Breast epithelium (tissue), 4 donors: Measurements from ENCODE around the gene ATP2A1. TPM values are rescaled to one million over a fixed set of nuclear protein-coding genes. Genes with fewer than 3 reads are reported as not detected.

ENCODE experiments used
- DNase-seq, 2 donors: peaks; one replicate each; pipeline ENCODE4 v3.0.0-alpha.2; 2019; ENCODE audit warnings: low spot score in 2 of 2
- H3K27ac ChIP-seq, 2 donors: fragments of 200-600 bp; sonication (generic) in 1 of 2; one replicate each; pipeline ENCODE4 v1.5.1; 2016 to 2019; ENCODE audit warnings: mild to moderate bottlenecking in 1 of 2
- H3K27me3 ChIP-seq, 2 donors: fragments of 200-600 bp; sonication (generic) in 1 of 2; one replicate each; pipeline versions ENCODE4 v1.5.1 to v1.6.0; 2017 to 2019; ENCODE audit warnings: control low read depth in 1 of 2, mild to moderate bottlenecking in 1 of 2
- H3K36me3 ChIP-seq: fragments of 200-600 bp; one replicate; pipeline ENCODE4 v1.5.1; 2019
- H3K4me1 ChIP-seq, 2 donors: fragments of 200-600 bp; sonication (generic); one replicate each; pipeline ENCODE4 v1.5.1; 2016 to 2019; ENCODE audit warnings: control low read depth in 1 of 2
- H3K4me3 ChIP-seq, 3 donors: fragments of 200-600 bp; sonication (generic); 1 replicate in 2 of 3; 2 replicates in 1 of 3; pipeline ENCODE4 v1.5.1; 2016 to 2019; ENCODE audit warnings: mild to moderate bottlenecking in 3 of 3, moderate library complexity in 2 of 3
- H3K9me3 ChIP-seq, 2 donors: fragments of 200-600 bp; sonication (generic) in 1 of 2; one replicate each; pipeline ENCODE4 v1.5.1; 2016 to 2019; ENCODE audit warnings: control low read depth in 1 of 2
- POLR2A ChIP-seq: fragments of 450-650 bp; IDR thresholded peaks from one replicate; pipeline ENCODE4 v1.6.1; 2016; ENCODE audit warnings: antibody characterized with exemption, mild to moderate bottlenecking, moderate library complexity
- POLR2AphosphoS5 ChIP-seq, 3 donors: sonication (generic); formaldehyde crosslinking; IDR thresholded peaks; one replicate each; pipeline ENCODE4 v1.6.1; 2017; ENCODE audit warnings: antibody characterized with exemption in 3 of 3
- intact Hi-C: fragments of 100-400 bp; cut with DNase I; formaldehyde crosslinking; loops from one replicate; pipeline ENCODE4 v1.15.1; 2023; ENCODE audit warnings: low total_unique reads
- total RNA-seq, 3 donors: library from RNA; depleted of rRNA; stranded (reverse); fragments of >200 nt; gene quantifications; one replicate each; pipeline ENCODE4 v1.1.0, GENCODE V29; 2016
- TF ChIP-seq, protein P1 (sequence below), 3 donors: fragments of 450-650 bp; IDR thresholded peaks; one replicate each; pipeline ENCODE4 v1.5.1; 2016 to 2017; ENCODE audit warnings: antibody characterized with exemption in 3 of 3, mild to moderate bottlenecking in 3 of 3, moderate library complexity in 3 of 3

ATP2A1 gene
- total RNA-seq, 3 donors from 2014 or later, result 0.15 to 0.48 (median 0.33) TPM

DNA sequence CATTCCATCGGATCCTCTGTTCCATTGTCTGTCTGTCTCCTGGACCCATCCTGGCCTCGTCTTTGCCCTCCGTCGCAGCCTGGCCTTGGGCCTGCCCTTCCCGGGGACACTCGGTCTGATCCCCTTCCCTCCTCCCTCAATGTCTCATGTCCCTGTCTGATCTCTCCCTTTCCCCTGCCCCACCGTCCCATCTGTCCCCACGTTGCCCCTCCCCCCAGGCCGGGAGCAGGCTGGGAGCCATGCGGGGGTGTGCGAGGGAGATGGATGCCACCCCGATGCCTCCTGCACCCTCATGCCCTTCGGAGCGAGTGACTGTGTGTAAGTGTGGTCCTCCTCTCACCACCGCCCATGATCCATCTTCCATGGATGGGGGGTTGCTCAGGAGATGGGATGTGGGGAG is 5.3 kb upstream of the ATP2A1 start:
- intact Hi-C loops, result no loop called here
- TF ChIP-seq, protein P1, sequence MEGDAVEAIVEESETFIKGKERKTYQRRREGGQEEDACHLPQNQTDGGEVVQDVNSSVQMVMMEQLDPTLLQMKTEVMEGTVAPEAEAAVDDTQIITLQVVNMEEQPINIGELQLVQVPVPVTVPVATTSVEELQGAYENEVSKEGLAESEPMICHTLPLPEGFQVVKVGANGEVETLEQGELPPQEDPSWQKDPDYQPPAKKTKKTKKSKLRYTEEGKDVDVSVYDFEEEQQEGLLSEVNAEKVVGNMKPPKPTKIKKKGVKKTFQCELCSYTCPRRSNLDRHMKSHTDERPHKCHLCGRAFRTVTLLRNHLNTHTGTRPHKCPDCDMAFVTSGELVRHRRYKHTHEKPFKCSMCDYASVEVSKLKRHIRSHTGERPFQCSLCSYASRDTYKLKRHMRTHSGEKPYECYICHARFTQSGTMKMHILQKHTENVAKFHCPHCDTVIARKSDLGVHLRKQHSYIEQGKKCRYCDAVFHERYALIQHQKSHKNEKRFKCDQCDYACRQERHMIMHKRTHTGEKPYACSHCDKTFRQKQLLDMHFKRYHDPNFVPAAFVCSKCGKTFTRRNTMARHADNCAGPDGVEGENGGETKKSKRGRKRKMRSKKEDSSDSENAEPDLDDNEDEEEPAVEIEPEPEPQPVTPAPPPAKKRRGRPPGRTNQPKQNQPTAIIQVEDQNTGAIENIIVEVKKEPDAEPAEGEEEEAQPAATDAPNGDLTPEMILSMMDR (IDR thresholded peaks at IDR 0.05), result no peak
- TF ChIP-seq POLR2AphosphoS5 (IDR thresholded peaks at IDR 0.05) (no peak), POLR2A (no peak)
- peaks cover 6% of the 10 kb centered on the region for H3K36me3 ChIP-seq
- H3K27me3 ChIP-seq, result no peaks in the 10 kb centered on the region
- no peaks in the 10 kb centered on the region for H3K4me1 ChIP-seq
- H3K9me3 ChIP-seq, result no peaks in the 10 kb centered on the region
- no peak for DNase-seq
- no peak overlapping the region for H3K4me3 ChIP-seq
- H3K27ac ChIP-seq, result no peak overlapping the region

GRCh38 chr16:28873543-28874201 is 4.6 kb upstream of the ATP2A1 start:
- Histone ChIP-seq H3K27ac (no peak overlapping the region), H3K4me1 (no peaks in the 10 kb centered on the region), H3K27me3 (no peaks in the 10 kb centered on the region), H3K4me3 (no peak overlapping the region), H3K9me3 (no peaks in the 10 kb centered on the region), H3K36me3 (peaks cover 6% of the 10 kb centered on the region)
- DNase-seq, result no peak
- TF ChIP-seq, protein P1 (IDR thresholded peaks at IDR 0.05), result peak in 2 of 3 donors; percentile 26 to 36
- TF ChIP-seq POLR2A (no peak), POLR2AphosphoS5 (IDR thresholded peaks at IDR 0.05) (no peak)
- intact Hi-C loops, result no loop called here

DNA sequence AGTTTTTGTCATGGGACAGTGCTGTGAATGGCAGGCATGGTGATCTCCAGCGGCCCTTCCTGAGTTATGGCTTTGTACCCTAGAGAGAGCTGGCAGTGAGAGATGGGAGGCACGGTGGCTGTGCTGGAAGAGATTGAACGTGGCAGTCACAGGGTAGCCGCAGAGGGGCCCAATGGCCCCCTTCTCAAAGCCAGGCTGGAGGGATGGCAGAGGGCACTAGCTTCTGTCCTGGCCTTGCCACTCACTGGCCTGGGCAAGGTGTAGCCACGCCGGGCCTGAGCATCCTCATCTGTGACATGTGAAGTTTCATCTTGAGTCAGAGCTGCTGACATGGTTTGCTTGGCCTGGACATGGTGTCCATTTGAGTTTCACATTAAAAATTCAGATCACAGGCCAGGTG is 3.9 kb upstream of the ATP2A1 start:
- intact Hi-C loops, result no loop called here
- Histone ChIP-seq H3K4me3 (no peak overlapping the region), H3K27me3 (no peaks in the 10 kb centered on the region), H3K27ac (no peak overlapping the region), H3K4me1 (peaks cover 0 to 4% of the 10 kb centered on the region in 2 donors), H3K36me3 (peaks cover 6% of the 10 kb centered on the region), H3K9me3 (no peaks in the 10 kb centered on the region)
- TF ChIP-seq POLR2A (no peak), POLR2AphosphoS5 (IDR thresholded peaks at IDR 0.05) (no peak)
- TF ChIP-seq, protein P1 (IDR thresholded peaks at IDR 0.05), result no peak
- no peak for DNase-seq

DNA sequence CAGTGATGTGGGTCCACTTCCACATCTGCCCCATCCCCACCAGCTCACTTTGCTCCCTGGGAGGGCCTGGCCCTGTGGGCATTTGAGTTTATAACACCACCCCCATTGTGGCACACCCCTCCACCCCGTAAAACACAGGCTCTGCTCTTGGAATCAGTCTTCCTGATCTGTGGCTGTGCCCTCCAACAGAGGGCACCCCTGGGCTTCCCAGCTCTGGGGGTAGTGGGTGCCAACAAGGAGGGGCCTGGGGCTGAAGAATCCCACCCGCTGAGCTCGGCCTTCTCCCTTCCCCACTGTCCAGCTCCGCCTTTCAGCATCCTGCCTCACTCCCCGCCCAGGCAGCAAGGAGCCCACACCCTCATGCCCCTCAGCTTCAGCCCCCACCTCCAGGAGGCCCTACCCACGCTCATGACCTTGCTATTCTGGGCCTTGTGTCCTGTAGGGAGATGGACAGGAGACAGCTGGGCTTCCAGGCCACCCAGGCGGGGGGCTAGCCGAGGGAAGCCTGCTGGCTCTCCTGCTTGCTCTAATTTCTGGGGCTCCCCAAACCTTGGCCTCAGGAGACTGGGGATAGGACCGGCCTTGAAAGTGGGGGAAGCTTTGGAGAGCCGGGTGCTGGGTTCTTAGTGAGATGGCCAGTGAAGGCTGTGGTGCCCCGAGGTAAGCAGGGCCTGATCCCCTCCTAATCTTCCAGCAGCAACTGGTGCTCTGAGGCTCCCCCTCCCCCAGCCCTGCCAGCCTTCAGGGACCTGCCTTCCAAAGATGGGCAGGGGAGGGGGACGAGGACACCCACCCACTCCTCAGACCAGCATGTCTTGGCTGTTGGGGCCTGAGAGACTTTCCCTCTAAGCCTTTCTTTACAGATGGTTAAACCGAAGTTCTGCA is 2.9 kb upstream of the ATP2A1 start:
- H3K4me3 ChIP-seq, result no peak overlapping the region
- H3K27ac ChIP-seq, result no peak overlapping the region
- no peaks in the 10 kb centered on the region for H3K36me3 ChIP-seq
- no peaks in the 10 kb centered on the region for H3K27me3 ChIP-seq
- intact Hi-C loops, result no loop called here
- peaks cover 0 to 4% of the 10 kb centered on the region in 2 donors for H3K4me1 ChIP-seq
- DNase-seq, result no peak
- no peaks in the 10 kb centered on the region for H3K9me3 ChIP-seq
- TF ChIP-seq, protein P1 (IDR thresholded peaks at IDR 0.05), result no peak
- TF ChIP-seq POLR2AphosphoS5 (IDR thresholded peaks at IDR 0.05) (no peak), POLR2A (no peak)
